HEK293T (cell line): ENCODE measurements around the gene REEP3.

Experiments used
- CTCF ChIA-PET: fragments of 350-600 bp; formaldehyde crosslinking; extraction: SDS; loops from one replicate; lab custom pipeline; 2021; ENCODE audit warnings: antibody characterized with exemption, inconsistent platforms; lab: Yijun Ruan, JAX
- POLR2A ChIA-PET: fragments of 350-600 bp; formaldehyde crosslinking; extraction: SDS; loops from one replicate; lab custom pipeline; 2020; ENCODE audit warnings: antibody characterized with exemption, inconsistent platforms; lab: Yijun Ruan, JAX
- DNase-seq: peaks from one replicate; pipeline ENCODE4 v3.0.0; 2012; ENCODE audit warnings: mixed read lengths; ENCODE audit errors: extremely low spot score
- ARNT ChIP-seq: fragments of 450-650 bp; IDR thresholded peaks from 2 replicates; pipeline ENCODE4 v1.6.1; 2017; ENCODE audit warnings: mild to moderate bottlenecking
- BHLHE40 ChIP-seq: fragments of 450-650 bp; IDR thresholded peaks from 2 replicates; pipeline ENCODE4 v1.6.1; 2016; ENCODE audit warnings: mild to moderate bottlenecking, moderate library complexity, borderline replicate concordance
- CTBP1 ChIP-seq: fragments of 450-650 bp; IDR thresholded peaks from 2 replicates; pipeline ENCODE4 v1.6.1; 2016; ENCODE audit warnings: borderline replicate concordance
- ELF4 ChIP-seq: fragments of 450-650 bp; IDR thresholded peaks from 2 replicates; pipeline ENCODE4 v1.6.1; 2017; ENCODE audit warnings: antibody characterized with exemption
- FOXA1 ChIP-seq: fragments of 450-650 bp; IDR thresholded peaks from 2 replicates; pipeline ENCODE4 v1.6.1; 2016; ENCODE audit warnings: mild to moderate bottlenecking
- FOXK2 ChIP-seq: fragments of 450-650 bp; IDR thresholded peaks from 2 replicates; pipeline ENCODE4 v1.6.1; 2016; ENCODE audit warnings: mild to moderate bottlenecking
- FOXM1 ChIP-seq: fragments of 450-650 bp; IDR thresholded peaks from 2 replicates; pipeline ENCODE4 v1.6.1; 2017; ENCODE audit warnings: mild to moderate bottlenecking, borderline replicate concordance
- HDGF ChIP-seq: fragments of 450-650 bp; IDR thresholded peaks from 2 replicates; pipeline ENCODE4 v1.6.1; 2017; ENCODE audit warnings: antibody characterized with exemption, borderline replicate concordance
- L3MBTL2 ChIP-seq: fragments of 450-650 bp; conservative IDR thresholded peaks from 2 replicates; pipeline ENCODE4 v1.6.1; 2016; ENCODE audit warnings: mild to moderate bottlenecking
- LEF1 ChIP-seq: fragments of 450-650 bp; IDR thresholded peaks from 2 replicates; pipeline ENCODE4 v1.6.1; 2017; ENCODE audit warnings: mild to moderate bottlenecking, borderline replicate concordance
- NFRKB ChIP-seq: fragments of 450-650 bp; IDR thresholded peaks from 2 replicates; pipeline ENCODE4 v1.6.1; 2016; ENCODE audit warnings: mild to moderate bottlenecking, moderate library complexity
- SP1 ChIP-seq: fragments of 450-650 bp; IDR thresholded peaks from 2 replicates; pipeline ENCODE4 v1.6.1; 2017
- SUZ12 ChIP-seq: fragments of 450-650 bp; IDR thresholded peaks from 2 replicates; pipeline ENCODE4 v1.6.1; 2016; ENCODE audit warnings: mild to moderate bottlenecking
- TARDBP ChIP-seq: fragments of 450-650 bp; IDR thresholded peaks from 2 replicates; pipeline ENCODE4 v1.6.1; 2016
- ZNF384 ChIP-seq: fragments of 450-650 bp; IDR thresholded peaks from 2 replicates; pipeline ENCODE4 v1.6.1; 2016
- TF ChIP-seq, protein P1 (sequence below): fragments of 450-650 bp; IDR thresholded peaks from 2 replicates; pipeline ENCODE4 v1.6.1; 2016

The REEP3 gene

DNA sequence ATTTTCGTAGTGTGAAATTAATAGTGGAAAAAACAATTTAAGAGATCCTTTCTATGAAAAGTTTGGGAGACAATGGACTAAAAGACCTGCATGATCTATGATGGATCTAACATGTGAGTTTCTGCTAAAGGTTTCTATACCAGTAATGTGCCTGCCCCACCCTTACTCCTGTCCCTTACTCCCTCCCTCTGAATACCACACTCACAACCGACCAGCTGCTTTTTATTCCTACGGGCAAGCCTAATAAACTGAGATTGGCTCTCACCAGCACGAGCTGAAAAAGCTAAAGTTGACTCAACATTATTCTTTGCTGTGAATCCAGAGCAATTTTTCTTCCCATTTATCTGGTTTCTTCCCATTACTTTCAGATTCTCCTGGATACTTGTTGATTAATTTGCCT, 17.8 kb upstream of the REEP3 start:
- no peak for DNase-seq
- ChIA-PET POLR2A (no interaction called here), CTCF (no interaction called here)
- no peak for TF ChIP-seq CTBP1
- TF ChIP-seq FOXA1 = no peak
- no peak for TF ChIP-seq SUZ12
- TF ChIP-seq ARNT = no peak
- no peak for TF ChIP-seq FOXM1
- no peak for TF ChIP-seq HDGF
- no peak for TF ChIP-seq FOXK2
- TF ChIP-seq ELF4 = no peak
- TF ChIP-seq LEF1 = no peak
- TF ChIP-seq NFRKB = no peak
- TF ChIP-seq, protein P1, sequence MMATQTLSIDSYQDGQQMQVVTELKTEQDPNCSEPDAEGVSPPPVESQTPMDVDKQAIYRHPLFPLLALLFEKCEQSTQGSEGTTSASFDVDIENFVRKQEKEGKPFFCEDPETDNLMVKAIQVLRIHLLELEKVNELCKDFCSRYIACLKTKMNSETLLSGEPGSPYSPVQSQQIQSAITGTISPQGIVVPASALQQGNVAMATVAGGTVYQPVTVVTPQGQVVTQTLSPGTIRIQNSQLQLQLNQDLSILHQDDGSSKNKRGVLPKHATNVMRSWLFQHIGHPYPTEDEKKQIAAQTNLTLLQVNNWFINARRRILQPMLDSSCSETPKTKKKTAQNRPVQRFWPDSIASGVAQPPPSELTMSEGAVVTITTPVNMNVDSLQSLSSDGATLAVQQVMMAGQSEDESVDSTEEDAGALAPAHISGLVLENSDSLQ = no peak
- no peak for TF ChIP-seq BHLHE40
- TF ChIP-seq ZNF384 = no peak
- no peak for TF ChIP-seq SP1
- TF ChIP-seq TARDBP = no peak
- no peak for TF ChIP-seq L3MBTL2

DNA sequence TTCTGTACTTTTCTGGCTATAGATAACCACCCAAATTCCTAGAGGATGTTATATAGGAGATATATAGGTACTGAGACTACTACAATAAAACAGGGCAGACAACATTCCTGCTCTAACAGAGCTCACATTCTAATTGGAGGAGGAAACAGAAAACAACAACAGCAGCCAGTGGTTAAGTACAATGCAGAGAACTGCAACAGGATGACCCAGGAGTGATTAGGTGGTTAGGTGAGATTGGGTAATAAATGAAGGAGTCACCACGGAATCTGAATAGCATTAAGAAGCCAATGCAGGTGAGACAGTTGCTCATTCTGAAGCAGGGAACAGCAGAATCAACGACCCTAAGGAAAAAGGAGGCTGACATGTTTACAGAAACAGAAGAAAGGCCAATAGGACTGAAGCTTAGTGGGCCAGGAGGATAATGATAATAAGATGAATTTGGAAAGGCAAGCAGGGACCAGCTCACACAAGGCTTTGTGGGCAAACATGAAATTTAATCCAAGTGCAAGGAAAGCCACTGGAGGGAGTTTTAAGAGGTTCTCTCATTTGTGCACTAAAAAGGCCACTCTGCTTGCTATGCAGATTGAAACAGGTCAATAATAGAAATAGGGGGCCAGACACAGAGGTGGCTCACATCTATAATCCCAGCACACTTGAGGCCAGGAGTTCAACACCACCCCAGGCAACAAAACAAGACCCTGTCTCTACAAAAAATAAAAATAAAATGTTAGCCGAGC, 16.9 kb upstream of the REEP3 start:
- CTCF ChIA-PET = interaction anchor here (0.6 to 1.4 kb wide), 2 partner anchors 10 to 125 kb away, joined by 4 to 5 read pairs; no protein-coding TSS in a partner anchor
- DNase-seq = no peak
- POLR2A ChIA-PET = interaction anchor here (1.6 kb wide), 1 partner anchor 18 kb away, joined by 4 read pairs; no protein-coding TSS in a partner anchor
- TF ChIP-seq SP1 (no peak), CTBP1 (no peak), FOXK2 (no peak), FOXA1 (no peak), HDGF (no peak), BHLHE40 (no peak), SUZ12 (no peak), ARNT (no peak), FOXM1 (no peak), NFRKB (no peak), ZNF384 (no peak), ELF4 (no peak), L3MBTL2 (no peak), LEF1 (no peak), TARDBP (no peak)
- TF ChIP-seq, protein P1 = no peak

DNA sequence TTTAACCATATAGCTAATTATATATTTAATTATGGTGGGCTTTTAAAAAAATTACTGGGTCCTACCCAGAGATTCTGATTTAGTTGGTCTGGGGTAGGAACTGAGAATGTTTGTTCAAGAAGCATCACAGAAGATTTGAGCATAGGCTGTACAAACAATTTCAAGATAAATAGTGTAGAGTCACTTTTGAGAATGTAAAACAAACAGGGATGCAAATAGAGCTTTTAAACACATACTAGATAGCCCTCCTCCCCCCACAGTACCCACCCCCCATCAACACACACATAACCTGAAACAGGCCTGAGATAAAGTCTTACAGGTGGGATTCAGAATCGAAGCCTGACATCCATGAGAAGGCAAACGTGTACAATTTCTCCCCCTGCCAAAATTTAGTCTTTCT, 15.6 kb upstream of the REEP3 start:
- POLR2A ChIA-PET = interaction anchor here (1.6 kb wide), 1 partner anchor 17 kb away, joined by 4 read pairs; no protein-coding TSS in a partner anchor
- no peak for TF ChIP-seq FOXM1
- CTCF ChIA-PET = interaction anchor here (0.6 kb wide), 1 partner anchor 338 kb away, joined by 3 read pairs; no protein-coding TSS in a partner anchor
- DNase-seq = no peak

DNA sequence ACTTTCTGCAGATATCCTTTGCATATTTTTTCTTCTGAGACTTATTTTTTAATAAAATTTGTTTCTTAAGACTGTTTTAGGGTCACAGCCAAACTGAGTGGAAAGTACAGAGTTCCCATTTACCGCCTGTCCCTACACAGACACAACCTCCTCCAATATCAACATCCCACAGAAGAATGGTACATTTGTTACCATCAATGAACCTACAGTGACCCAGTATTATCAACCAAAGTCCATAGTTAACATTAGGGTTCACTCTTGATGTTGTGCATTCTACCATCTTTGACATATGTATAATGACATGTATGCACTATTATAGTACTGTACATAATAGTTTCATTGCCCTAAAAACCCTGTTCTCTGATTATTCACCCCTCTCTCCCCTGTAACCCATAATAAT, 14.6 kb upstream of the REEP3 start:
- CTCF ChIA-PET = no interaction called here
- TF ChIP-seq LEF1 = no peak
- TF ChIP-seq FOXK2 = no peak
- TF ChIP-seq BHLHE40 = no peak
- no peak for TF ChIP-seq HDGF
- TF ChIP-seq SUZ12 = no peak
- TF ChIP-seq TARDBP = no peak
- TF ChIP-seq ELF4 = no peak
- no peak for TF ChIP-seq ZNF384
- TF ChIP-seq NFRKB = no peak
- TF ChIP-seq, protein P1 = no peak
- no peak for TF ChIP-seq ARNT
- no peak for TF ChIP-seq FOXA1
- no peak for TF ChIP-seq SP1
- no peak for TF ChIP-seq CTBP1
- TF ChIP-seq FOXM1 = no peak
- no peak for TF ChIP-seq L3MBTL2
- no peak for DNase-seq
- POLR2A ChIA-PET = no interaction called here

DNA sequence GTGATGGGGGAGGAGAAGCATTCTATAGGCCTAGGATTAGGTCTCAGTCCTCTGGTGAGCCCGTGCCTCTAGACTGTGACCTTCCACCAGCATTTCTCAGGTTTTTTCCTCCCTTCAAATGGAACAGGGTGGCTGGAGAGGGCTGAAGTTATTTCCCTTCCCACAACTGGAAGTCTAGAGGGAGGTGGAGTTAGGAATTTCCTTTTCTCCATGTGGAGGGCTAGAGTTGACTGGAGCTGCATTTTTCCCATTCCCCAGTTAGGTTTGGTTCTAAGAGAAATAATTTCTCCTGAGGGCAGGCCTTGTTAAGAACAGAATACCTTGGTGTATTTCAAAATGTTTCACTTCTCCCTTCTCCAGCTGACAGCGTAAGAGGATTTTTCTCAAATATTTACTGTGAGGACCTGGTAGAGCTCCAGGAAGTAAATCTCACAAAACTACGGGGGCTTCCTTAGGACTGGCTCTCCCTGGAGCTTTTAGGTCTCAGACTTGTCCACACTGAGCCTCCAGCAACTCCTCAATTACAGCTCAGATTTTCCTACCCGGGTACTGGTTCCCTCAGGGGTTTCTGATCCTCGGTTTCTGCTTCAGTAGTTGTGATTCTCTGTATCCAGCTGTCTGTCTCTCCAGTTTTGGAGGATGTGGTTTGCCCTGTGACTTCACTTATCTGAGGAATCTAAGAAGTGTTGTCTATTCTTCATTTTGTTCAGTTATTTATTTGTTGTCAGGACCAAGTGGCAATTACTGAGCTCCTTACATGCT, 6.0 kb upstream of the REEP3 start:
- no peak for DNase-seq
- no peak for TF ChIP-seq NFRKB
- TF ChIP-seq CTBP1 = no peak
- TF ChIP-seq, protein P1 = no peak
- TF ChIP-seq ZNF384 = no peak
- no peak for TF ChIP-seq BHLHE40
- TF ChIP-seq ARNT = no peak
- no peak for TF ChIP-seq FOXK2
- TF ChIP-seq SUZ12 = no peak
- no peak for TF ChIP-seq L3MBTL2
- no peak for TF ChIP-seq FOXA1
- TF ChIP-seq FOXM1 = no peak
- TF ChIP-seq TARDBP = no peak
- TF ChIP-seq LEF1 = no peak
- no peak for TF ChIP-seq ELF4
- no peak for TF ChIP-seq SP1
- TF ChIP-seq HDGF = no peak
- POLR2A ChIA-PET = interaction anchor here (0.9 to 2.0 kb wide), 2 partner anchors 61 to 115 kb away, joined by 3 to 7 read pairs; no protein-coding TSS in a partner anchor
- CTCF ChIA-PET = no interaction called here
